ENCODE data around the gene ATG7. TPM values are rescaled to one million over a fixed set of nuclear protein-coding genes. Genes with fewer than 3 reads are reported as not detected.
A peak's percentile ranks its signal among the peaks of the same experiment; 100 is the strongest.
"Not testable (repeated sequence)": the region's sequence is repeated elsewhere in the genome, so short reads cannot be mapped to it uniquely, and the experiment has no call there.

ATG7 gene
- total and polyA plus RNA-seq, 2 experiments from 2014 or later, result 22.2 to 22.9 TPM

DNA sequence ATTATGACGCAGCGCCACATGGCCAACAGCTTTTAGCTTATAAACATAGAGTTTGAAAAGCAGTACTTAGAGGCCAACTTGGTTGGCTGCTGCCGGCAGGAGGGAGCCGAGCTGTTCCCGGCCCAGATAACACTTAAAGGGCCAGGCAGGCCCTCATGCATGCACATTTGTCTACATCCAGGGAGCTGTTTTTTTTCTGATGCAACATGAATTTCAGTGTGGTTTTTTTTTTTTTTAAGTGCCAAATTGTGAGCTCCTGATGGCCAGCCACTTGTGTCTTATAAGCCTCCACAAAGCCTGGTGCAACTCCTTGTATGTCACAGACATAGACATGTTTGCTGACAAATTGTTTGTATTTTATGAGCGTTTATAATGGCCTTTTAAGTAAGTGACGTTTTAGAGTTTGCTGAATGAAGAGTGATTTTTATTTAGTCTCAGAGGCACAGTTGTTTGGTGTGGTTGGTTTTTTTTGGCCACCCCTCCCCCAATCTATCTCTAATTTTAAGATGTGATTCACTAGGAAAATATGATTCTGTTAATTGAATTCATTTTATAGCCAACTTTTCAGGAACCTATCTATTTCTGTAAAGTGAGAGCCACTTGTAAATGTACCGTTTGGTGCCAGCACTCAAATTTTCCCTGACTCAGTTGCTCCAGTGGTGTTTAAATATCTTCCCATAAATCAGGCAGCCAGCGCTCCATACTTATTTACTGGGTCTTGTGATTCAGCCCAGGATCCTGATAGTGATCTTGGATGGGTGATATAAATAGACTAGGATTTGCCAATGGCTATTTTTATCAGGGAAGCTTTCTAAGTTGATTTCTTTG, 237.2 kb downstream of the ATG7 start:
- Histone ChIP-seq H3K27me3 (no peaks in the 10 kb centered on the region), H3K27ac (peak overlapping the region; percentile 93), H3K9me3 (ENCODE audit: low read depth) (no peaks in the 10 kb centered on the region), H3K36me3 (no peaks in the 10 kb centered on the region), H3K4me3 (no peak overlapping the region), H3K4me1 (ENCODE audit: low read depth) (peaks cover 31% of the 10 kb centered on the region)
- peak; percentile 75 to 95 for DNase-seq (ENCODE audit: low read depth in 1 of 2, low spot score in 1 of 2)
- TF ChIP-seq, protein P1, sequence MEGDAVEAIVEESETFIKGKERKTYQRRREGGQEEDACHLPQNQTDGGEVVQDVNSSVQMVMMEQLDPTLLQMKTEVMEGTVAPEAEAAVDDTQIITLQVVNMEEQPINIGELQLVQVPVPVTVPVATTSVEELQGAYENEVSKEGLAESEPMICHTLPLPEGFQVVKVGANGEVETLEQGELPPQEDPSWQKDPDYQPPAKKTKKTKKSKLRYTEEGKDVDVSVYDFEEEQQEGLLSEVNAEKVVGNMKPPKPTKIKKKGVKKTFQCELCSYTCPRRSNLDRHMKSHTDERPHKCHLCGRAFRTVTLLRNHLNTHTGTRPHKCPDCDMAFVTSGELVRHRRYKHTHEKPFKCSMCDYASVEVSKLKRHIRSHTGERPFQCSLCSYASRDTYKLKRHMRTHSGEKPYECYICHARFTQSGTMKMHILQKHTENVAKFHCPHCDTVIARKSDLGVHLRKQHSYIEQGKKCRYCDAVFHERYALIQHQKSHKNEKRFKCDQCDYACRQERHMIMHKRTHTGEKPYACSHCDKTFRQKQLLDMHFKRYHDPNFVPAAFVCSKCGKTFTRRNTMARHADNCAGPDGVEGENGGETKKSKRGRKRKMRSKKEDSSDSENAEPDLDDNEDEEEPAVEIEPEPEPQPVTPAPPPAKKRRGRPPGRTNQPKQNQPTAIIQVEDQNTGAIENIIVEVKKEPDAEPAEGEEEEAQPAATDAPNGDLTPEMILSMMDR (IDR thresholded peaks at IDR 0.05; ENCODE audit: low read depth, low read length), result peak; percentile 26

DNA sequence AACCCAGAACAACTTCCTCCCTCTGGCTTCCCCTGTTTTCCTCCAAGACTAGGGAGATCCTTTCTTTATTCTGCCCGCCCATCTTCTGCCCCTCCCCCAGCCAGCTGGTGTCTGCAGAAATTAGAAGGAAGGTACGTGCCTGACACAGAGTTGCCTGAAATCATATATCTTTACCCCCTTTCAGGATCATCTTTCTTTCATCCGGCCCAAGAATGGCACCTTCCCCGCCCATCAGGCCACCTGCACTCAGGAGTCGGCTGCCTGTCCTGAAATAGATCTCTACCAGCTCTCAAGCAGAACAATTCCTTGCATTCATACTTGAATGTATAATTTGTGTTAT, 237.8 kb downstream of the ATG7 start:
- H3K36me3 ChIP-seq, result no peaks in the 10 kb centered on the region
- H3K9me3 ChIP-seq (ENCODE audit: low read depth), result no peaks in the 10 kb centered on the region
- TF ChIP-seq, protein P1 (IDR thresholded peaks at IDR 0.05; ENCODE audit: low read depth, low read length), result no peak
- peaks cover 31% of the 10 kb centered on the region for H3K4me1 ChIP-seq (ENCODE audit: low read depth)
- H3K27me3 ChIP-seq, result no peaks in the 10 kb centered on the region
- peak in 1 of 2 donors; percentile 45 for DNase-seq (ENCODE audit: low read depth in 1 of 2, low spot score in 1 of 2)
- peak overlapping the region; percentile 76 for H3K27ac ChIP-seq
- no peak overlapping the region for H3K4me3 ChIP-seq

DNA sequence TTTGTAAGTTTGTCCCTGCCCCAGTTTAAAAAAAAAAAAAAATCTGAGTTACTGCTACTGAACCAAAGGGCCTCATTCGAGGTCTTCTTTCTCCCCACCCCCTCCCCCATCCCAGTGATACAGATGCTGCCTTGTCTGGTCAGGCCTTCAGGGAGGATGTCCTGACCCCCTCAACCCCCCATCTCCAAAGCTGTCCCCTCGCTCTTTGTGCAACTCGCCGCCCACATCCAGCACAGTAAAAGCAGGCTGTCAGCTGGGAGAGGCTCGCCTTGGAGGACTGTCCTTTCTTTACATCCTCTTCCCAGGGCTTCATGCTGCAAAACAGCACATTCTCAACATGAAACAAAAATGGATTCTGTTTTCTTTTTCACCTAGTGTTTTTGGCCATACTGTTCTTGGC, 238.2 kb downstream of the ATG7 start:
- H3K4me3 ChIP-seq, result no peak overlapping the region
- no peaks in the 10 kb centered on the region for H3K27me3 ChIP-seq
- H3K36me3 ChIP-seq, result no peaks in the 10 kb centered on the region
- H3K4me1 ChIP-seq (ENCODE audit: low read depth), result peaks cover 31% of the 10 kb centered on the region
- TF ChIP-seq, protein P1 (IDR thresholded peaks at IDR 0.05; ENCODE audit: low read depth, low read length), result no peak
- H3K9me3 ChIP-seq (ENCODE audit: low read depth), result no peaks in the 10 kb centered on the region
- H3K27ac ChIP-seq, result peak overlapping the region; percentile 76
- DNase-seq (ENCODE audit: low read depth in 1 of 2, low spot score in 1 of 2), result no peak

DNA sequence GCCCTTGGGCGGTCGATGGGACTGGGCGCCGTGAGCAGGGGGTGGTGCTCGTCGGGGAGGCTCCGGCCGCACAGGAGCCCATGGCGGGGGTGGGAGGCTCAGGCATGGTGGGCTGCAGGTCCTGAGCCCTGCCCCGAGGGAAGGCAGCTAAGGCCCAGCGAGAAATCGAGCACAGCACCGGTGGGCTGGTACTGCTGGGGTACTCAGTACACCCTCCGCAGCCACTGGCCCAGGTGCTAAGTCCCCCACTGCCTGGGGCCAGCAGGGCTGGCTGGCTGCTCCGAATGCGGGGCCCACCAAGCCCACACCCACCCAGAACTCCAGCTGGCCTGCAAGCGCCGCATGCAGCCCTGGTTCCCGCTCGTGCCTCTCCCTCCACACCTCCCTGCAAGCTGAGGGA, 239.4 kb downstream of the ATG7 start:
- peaks cover 31% of the 10 kb centered on the region for H3K4me1 ChIP-seq (ENCODE audit: low read depth)
- H3K36me3 ChIP-seq; H3K9me3 ChIP-seq (ENCODE audit: low read depth); DNase-seq (ENCODE audit: low read depth in 1 of 2, low spot score in 1 of 2); H3K27me3 ChIP-seq; H3K27ac ChIP-seq; H3K4me3 ChIP-seq: not testable (repeated sequence)

DNA sequence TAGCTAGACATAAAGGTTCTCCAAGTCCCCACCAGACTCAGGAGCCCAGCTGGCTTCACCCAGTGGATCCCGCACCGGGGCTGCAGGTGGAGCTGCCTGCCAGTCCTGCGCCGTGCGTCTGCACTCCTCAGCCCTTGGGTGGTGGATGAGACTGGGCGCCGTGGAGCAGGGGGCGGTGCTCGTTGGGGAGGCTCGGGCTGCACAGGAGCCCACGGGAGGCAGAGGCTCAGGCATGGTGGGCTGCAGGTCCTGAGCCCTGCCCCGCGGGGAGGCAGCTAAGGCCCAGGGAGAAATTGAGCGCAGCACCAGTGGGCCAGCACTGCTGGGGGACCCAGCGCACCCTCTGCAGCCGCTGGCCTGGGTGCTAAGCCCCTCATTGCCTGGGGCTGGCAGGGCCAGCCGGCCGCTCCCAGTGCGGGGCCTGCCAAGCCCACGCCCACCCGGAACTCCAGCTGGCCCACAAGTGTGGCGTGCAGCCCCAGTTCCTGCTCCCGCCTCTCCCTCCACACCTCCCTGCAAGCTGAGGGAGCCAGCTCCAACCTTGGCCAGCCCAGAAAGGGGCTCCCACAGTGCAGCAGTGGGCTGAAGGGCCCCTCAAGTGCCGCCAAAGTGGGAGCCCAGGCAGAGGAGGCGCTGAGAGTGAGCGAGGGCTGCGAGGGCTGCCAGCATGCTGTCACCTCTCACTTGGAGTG, 241.1 kb downstream of the ATG7 start:
- not testable (repeated sequence) for H3K36me3 ChIP-seq; H3K4me3 ChIP-seq; DNase-seq (ENCODE audit: low read depth in 1 of 2, low spot score in 1 of 2); H3K27ac ChIP-seq; H3K9me3 ChIP-seq (ENCODE audit: low read depth); H3K27me3 ChIP-seq
- H3K4me1 ChIP-seq (ENCODE audit: low read depth), result peaks cover 24% of the 10 kb centered on the region

DNA sequence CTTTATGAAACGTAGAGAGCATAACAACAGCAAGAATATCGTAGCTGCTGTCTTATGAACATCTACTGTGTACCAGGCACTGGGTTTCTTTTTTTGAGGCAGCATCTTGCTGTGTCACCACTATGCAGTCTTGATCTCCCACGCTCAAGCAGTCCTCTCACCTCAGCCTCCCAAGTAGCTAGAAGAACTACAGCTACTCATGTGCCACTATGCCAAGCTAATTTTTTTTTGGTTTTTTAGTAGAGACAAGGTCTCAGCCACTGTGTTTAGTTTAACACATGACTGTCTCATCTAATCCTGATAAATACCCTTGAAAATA, 241.6 kb downstream of the ATG7 start:
- H3K9me3 ChIP-seq (ENCODE audit: low read depth), result no peaks in the 10 kb centered on the region
- no peaks in the 10 kb centered on the region for H3K36me3 ChIP-seq
- no peak overlapping the region for H3K27ac ChIP-seq
- H3K4me1 ChIP-seq (ENCODE audit: low read depth), result peaks cover 19% of the 10 kb centered on the region
- no peaks in the 10 kb centered on the region for H3K27me3 ChIP-seq
- no peak for DNase-seq (ENCODE audit: low read depth in 1 of 2, low spot score in 1 of 2)
- TF ChIP-seq, protein P1 (IDR thresholded peaks at IDR 0.05; ENCODE audit: low read depth, low read length), result no peak
- H3K4me3 ChIP-seq, result no peak overlapping the region

Data from cardiac muscle cell (in vitro differentiated cells and primary cell).